H1 (cell line): Measurements from ENCODE around the gene ACKR3. TPM values are rescaled to one million over a fixed set of nuclear protein-coding genes. Genes with fewer than 3 reads are reported as not detected.

ENCODE experiments used
- CTCF ChIA-PET: fragments of 300-600 bp; sonication (Branson Sonifier 250); formaldehyde crosslinking; loops from one replicate; lab custom pipeline; 2021; ENCODE audit not compliant: partially characterized antibody; lab: Charles Lee
- POLR2A ChIA-PET: fragments of 300-600 bp; sonication (Branson Sonifier 250); formaldehyde crosslinking; loops from one replicate; lab custom pipeline; 2021; ENCODE audit warnings: inconsistent platforms; ENCODE audit not compliant: partially characterized antibody; lab: Charles Lee
- DNase-seq, 2 experiments: peaks; one replicate each; pipeline versions ENCODE4 v3.0.0 to v3.0.0-alpha.2; 2010 to 2022; ENCODE audit warnings: low spot score in 2 of 2, low read depth in 1 of 2, mixed read lengths in 1 of 2
- FAIRE-seq: peaks from 2 replicates; lab custom pipeline; 2011; peaks lifted over from hg19 to GRCh38; lab: Jason Lieb, UNC
- H2AFZ ChIP-seq: 2 replicates; pipeline ENCODE4 v1.8.1; 2012; ENCODE audit warnings: low read length, inconsistent platforms
- H2AK5ac ChIP-seq: 2 replicates; pipeline ENCODE4 v1.6.1; 2013; ENCODE audit warnings: low read depth, low read length
- H2BK120ac ChIP-seq: replicated peaks from 2 replicates; pipeline ENCODE3; 2013; ENCODE audit warnings: low read depth, low read length, inconsistent platforms
- H2BK12ac ChIP-seq: 2 replicates; pipeline ENCODE4 v1.6.1; 2013; ENCODE audit warnings: low read depth, low read length
- H2BK15ac ChIP-seq: 2 replicates; pipeline ENCODE4 v1.6.1; 2013; ENCODE audit warnings: low read length
- H2BK20ac ChIP-seq: 2 replicates; pipeline ENCODE4 v1.6.1; 2013; ENCODE audit warnings: low read length
- H2BK5ac ChIP-seq: 2 replicates; pipeline ENCODE4 v1.6.1; 2013; ENCODE audit warnings: low read depth, low read length
- H3K14ac ChIP-seq: 2 replicates; pipeline ENCODE4 v1.6.1; 2013; ENCODE audit warnings: inconsistent platforms; ENCODE audit not compliant: insufficient read length
- H3K18ac ChIP-seq: 2 replicates; pipeline ENCODE4 v1.6.1; 2013; ENCODE audit warnings: low read length; ENCODE audit errors: extremely low read depth
- H3K23ac ChIP-seq: 2 replicates; pipeline ENCODE4 v1.6.1; 2013; ENCODE audit warnings: inconsistent platforms; ENCODE audit not compliant: insufficient read length
- H3K23me2 ChIP-seq: 2 replicates; pipeline ENCODE4 v1.6.1; 2013; ENCODE audit warnings: low read depth, low read length
- H3K27ac ChIP-seq: 2 replicates; pipeline ENCODE4 v1.6.1; 2011; ENCODE audit warnings: low read depth, low read length, inconsistent platforms
- H3K27me3 ChIP-seq, 4 experiments: replicated peaks in 1 of 4; 1 replicate in 1 of 4; 2 replicates in 3 of 4; pipeline versions ENCODE4 v1.6.1 to v1.8.1; 2011 to 2013; ENCODE audit warnings: low read length in 3 of 4, mild to moderate bottlenecking in 3 of 4, inconsistent platforms in 2 of 4, mixed read lengths in 2 of 4, moderate library complexity in 1 of 4; ENCODE audit not compliant: control insufficient read depth in 3 of 4, insufficient read depth in 3 of 4; ENCODE audit errors: extremely low read depth in 1 of 4
- H3K36me3 ChIP-seq, 4 experiments: 2 replicates each; pipeline versions ENCODE4 v1.6.1 to v1.8.1; 2011 to 2013; ENCODE audit warnings: mild to moderate bottlenecking in 4 of 4, low read length in 3 of 4, moderate library complexity in 2 of 4, control low read depth in 1 of 4, inconsistent platforms in 1 of 4; ENCODE audit not compliant: insufficient read depth in 4 of 4, control insufficient read depth in 2 of 4
- H3K4ac ChIP-seq: replicated peaks from 2 replicates; pipeline ENCODE3; 2013; ENCODE audit warnings: low read length, low read depth, mixed read lengths, inconsistent platforms; ENCODE audit not compliant: insufficient read length
- H3K4me1 ChIP-seq, 4 experiments: replicated peaks in 1 of 4; 1 replicate in 1 of 4; 2 replicates in 3 of 4; pipeline versions ENCODE4 v1.6.1 to v1.8.1; 2011 to 2013; ENCODE audit warnings: low read length in 3 of 4, inconsistent platforms in 2 of 4, mixed read lengths in 1 of 4; ENCODE audit not compliant: insufficient read depth in 4 of 4, control insufficient read depth in 3 of 4
- H3K4me2 ChIP-seq, 2 experiments: 2 replicates each; pipeline versions ENCODE4 v1.6.1 to v1.8.1; 2011 to 2013; ENCODE audit warnings: low read depth in 2 of 2, low read length in 2 of 2, control low read depth in 1 of 2, inconsistent platforms in 1 of 2, mild to moderate bottlenecking in 1 of 2; ENCODE audit not compliant: insufficient read depth in 1 of 2
- H3K4me3 ChIP-seq, 4 experiments: fragments of 200-600, 300-600 bp in 1 of 4; sonication (generic), shearing (Covaris generic), sonication (Bioruptor Twin) in 1 of 4; 2 replicates each; pipeline versions ENCODE4 v1.5.1 to v1.8.1; 2011 to 2016; ENCODE audit warnings: low read length in 4 of 4, low read depth in 3 of 4, control low read depth in 2 of 4, inconsistent platforms in 2 of 4, mild to moderate bottlenecking in 2 of 4, mixed read lengths in 1 of 4, moderate library complexity in 1 of 4; ENCODE audit not compliant: insufficient read depth in 2 of 4; ENCODE audit errors: extremely low read depth in 1 of 4
- H3K56ac ChIP-seq: replicated peaks from 2 replicates; pipeline ENCODE3; 2013; ENCODE audit warnings: low read depth, mild to moderate bottlenecking, mixed read lengths, low read length, inconsistent platforms; ENCODE audit not compliant: insufficient read length
- H3K79me1 ChIP-seq: 2 replicates; pipeline ENCODE4 v1.6.1; 2013; ENCODE audit warnings: low read depth, low read length, control low read depth
- H3K79me2 ChIP-seq, 2 experiments: 2 replicates each; pipeline versions ENCODE4 v1.6.1 to v1.8.1; 2012 to 2013; ENCODE audit warnings: low read length in 2 of 2, mild to moderate bottlenecking in 2 of 2, inconsistent platforms in 1 of 2; ENCODE audit not compliant: insufficient read depth in 2 of 2, control insufficient read depth in 1 of 2
- H3K9ac ChIP-seq, 4 experiments: replicated peaks in 1 of 4; 1 replicate in 1 of 4; 2 replicates in 3 of 4; pipeline versions ENCODE4 v1.6.1 to v1.8.1; 2011 to 2013; ENCODE audit warnings: low read depth in 3 of 4, low read length in 3 of 4, control low read depth in 2 of 4, mild to moderate bottlenecking in 2 of 4, moderate library complexity in 2 of 4, inconsistent platforms in 1 of 4; ENCODE audit errors: extremely low read depth in 1 of 4
- H3K9me3 ChIP-seq, 2 experiments: 2 replicates each; pipeline versions ENCODE4 v1.6.1 to v1.8.1; 2012 to 2013; ENCODE audit warnings: mild to moderate bottlenecking in 2 of 2, moderate library complexity in 2 of 2, control low read depth in 1 of 2, inconsistent platforms in 1 of 2, low read depth in 1 of 2, low read length in 1 of 2, mixed read lengths in 1 of 2; ENCODE audit not compliant: insufficient read depth in 2 of 2
- H4K20me1 ChIP-seq, 2 experiments: replicated peaks in 1 of 2; 2 replicates each; pipeline versions ENCODE3 to v1.8.1; 2011 to 2013; ENCODE audit warnings: inconsistent platforms in 2 of 2, low read length in 2 of 2, mild to moderate bottlenecking in 1 of 2; ENCODE audit not compliant: insufficient read depth in 2 of 2, control insufficient read depth in 1 of 2
- H4K5ac ChIP-seq: 2 replicates; pipeline ENCODE4 v1.6.1; 2013; ENCODE audit warnings: low read length, low read depth, mixed read lengths, inconsistent platforms; ENCODE audit not compliant: insufficient read length
- H4K8ac ChIP-seq: 2 replicates; pipeline ENCODE4 v1.8.0; 2013; ENCODE audit warnings: mild to moderate bottlenecking, moderate library complexity, low read length, inconsistent platforms; ENCODE audit not compliant: insufficient read depth; ENCODE audit errors: extremely low read depth
- H4K91ac ChIP-seq: replicated peaks from 2 replicates; pipeline ENCODE3; 2013; ENCODE audit warnings: low read length, mixed read lengths, inconsistent platforms; ENCODE audit not compliant: insufficient read length
- CEBPB ChIP-seq: IDR thresholded peaks from 2 replicates; pipeline ENCODE4 v1.6.1; 2012; ENCODE audit warnings: low read depth, low read length
- CHD1 ChIP-seq: IDR thresholded peaks from 2 replicates; pipeline ENCODE4 v1.6.1; 2012; ENCODE audit warnings: low read depth, low read length, improper control_type of control experiment
- HDAC2 ChIP-seq, 2 experiments: fragments of 300-600 bp in 1 of 2; sonication (generic) in 1 of 2; IDR thresholded peaks; 2 replicates each; pipeline ENCODE4 v1.6.1; 2011 to 2012; ENCODE audit warnings: low read depth in 2 of 2, low read length in 2 of 2, mild to moderate bottlenecking in 2 of 2, moderate library complexity in 2 of 2, borderline replicate concordance in 1 of 2, inconsistent platforms in 1 of 2
- KDM4A ChIP-seq: IDR thresholded peaks from one replicate; pipeline ENCODE4 v1.7.1; 2012; ENCODE audit warnings: low read depth, mild to moderate bottlenecking, moderate library complexity, low read length, inconsistent platforms; ENCODE audit not compliant: severe bottlenecking
- POU5F1 ChIP-seq: IDR thresholded peaks from 2 replicates; pipeline ENCODE4 v1.6.1; 2011; ENCODE audit warnings: low read depth, mild to moderate bottlenecking, low read length, moderate library complexity
- RBBP5 ChIP-seq: IDR thresholded peaks from 2 replicates; pipeline ENCODE4 v1.7.1; 2012; ENCODE audit warnings: low read depth, mild to moderate bottlenecking, inconsistent platforms, low read length, moderate library complexity, borderline replicate concordance
- YY1 ChIP-seq: IDR thresholded peaks from 2 replicates; pipeline ENCODE4 v1.6.1; 2011; ENCODE audit warnings: low read depth, mild to moderate bottlenecking, low read length
- ZNF274 ChIP-seq: IDR thresholded peaks from 2 replicates; pipeline ENCODE4 v1.7.0; 2012; ENCODE audit warnings: low read length, borderline replicate concordance; ENCODE audit errors: extremely low read depth
- WGBS, 2 experiments: shearing (Covaris generic) in 1 of 2; methylation state at CpG; one replicate each; pipeline versions ENCODE4 v1.1.6 to v1.1.7; 2013 to 2015; ENCODE audit warnings: low lambda C conversion rate in 2 of 2, mixed read lengths in 2 of 2, inconsistent platforms in 1 of 2, low coverage in 1 of 2, missing lambda C conversion rate in 1 of 2; ENCODE audit not compliant: insufficient replicate concordance in 2 of 2, insufficient coverage in 1 of 2, insufficient read length in 1 of 2; ENCODE audit errors: extremely low coverage in 1 of 2, missing lambda C conversion rate in 1 of 2; 5-methylcytosine and 5-hydroxymethylcytosine counted together
- polyA plus RNA-seq, 7 experiments: library from polyadenylated mRNA; depleted of rRNA in 3 of 7; stranded (reverse) in 5 of 7; unstranded in 2 of 7; fragments of >200 nt in 5 of 7; fragments of 200-250 nt in 2 of 7; gene quantifications; 1 replicate in 5 of 7; 2 replicates in 1 of 7; 4 replicates in 1 of 7; pipeline versions ENCODE4 v1.2.1 to v1.2.3, GENCODE V29; 2011 to 2013; ENCODE audit warnings: missing spikeins in 2 of 7, mixed read lengths in 2 of 7
- total RNA-seq: library from RNA; stranded (reverse); fragmentation: NEBNext Ultra II Directional; extraction: Animal tissue kit (Norgen Biotek cat#: 25700); gene quantifications from 2 replicates; pipeline ENCODE4 v1.2.1, GENCODE V29; 2021
- TF ChIP-seq, protein P1 (sequence below): IDR thresholded peaks from 2 replicates; pipeline ENCODE4 v1.6.1; 2012; ENCODE audit warnings: low read length, inconsistent platforms
- TF ChIP-seq, protein P2 (sequence below): IDR thresholded peaks from 2 replicates; pipeline ENCODE4 v1.6.1; 2011; ENCODE audit warnings: low read length, improper control_type of control experiment

Gene ACKR3
- total and polyA plus RNA-seq, 2 of the 8 experiments (the other 6 are each of a cell fraction or from before 2014, with no cell fraction given): 1.4 to 24.4 TPM

DNA sequence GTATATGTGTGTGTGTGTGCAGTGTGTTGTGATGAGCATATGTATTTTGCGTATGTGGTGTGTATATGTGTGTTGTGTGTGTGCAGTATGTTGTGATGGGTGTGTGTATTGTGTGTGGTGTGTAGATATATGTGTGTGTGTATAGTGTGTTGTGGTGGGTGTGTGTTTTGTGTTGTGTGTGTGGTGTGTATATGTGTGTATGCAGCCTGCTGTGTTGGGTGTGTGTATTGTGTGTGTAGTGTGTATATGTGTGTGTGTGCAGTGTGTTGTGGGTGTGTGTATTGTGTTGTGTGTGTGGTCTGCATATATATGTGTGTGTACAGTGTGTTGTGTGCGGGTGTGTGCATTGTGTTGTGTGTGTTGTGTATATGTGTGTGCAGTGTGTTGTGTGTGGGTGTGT, 23.9 kb downstream of the ACKR3 start:
- H3K23me2 ChIP-seq: peaks cover 12% of the 10 kb centered on the region
- peaks cover 0 to 13% of the 10 kb centered on the region in 2 experiments for H4K20me1 ChIP-seq
- no peak overlapping the region; a peak in 1 of 7 replicates for H3K9ac ChIP-seq
- H3K4me1 ChIP-seq: no peaks in the 10 kb centered on the region
- H4K8ac ChIP-seq: no peak overlapping the region
- H3K27ac ChIP-seq: no peak overlapping the region
- H3K14ac ChIP-seq: no peak overlapping the region
- peak overlapping the region; percentile 97 for H3K56ac ChIP-seq
- H3K18ac ChIP-seq: no peak overlapping the region
- no peaks in the 10 kb centered on the region for H3K9me3 ChIP-seq
- DNase-seq (no peak), FAIRE-seq (peak; percentile 7)
- no peaks in the 10 kb centered on the region for H3K79me1 ChIP-seq
- peak overlapping the region; percentile 72 for H3K4ac ChIP-seq
- no peaks in the 10 kb centered on the region for H3K27me3 ChIP-seq
- POLR2A ChIA-PET: no interaction called here
- WGBS, 2 experiments: 89% methylated on average over 2 of the region's 2 CpGs; no CpG with 5 or more reads in 1 of the 2 experiments
- H2BK120ac ChIP-seq: no peak overlapping the region
- H3K4me3 ChIP-seq: no peak overlapping the region
- peaks cover 0 to 2% of the 10 kb centered on the region in 2 experiments; a peak in 1 of 4 replicates for H3K79me2 ChIP-seq
- H4K5ac ChIP-seq: no peak overlapping the region
- CTCF ChIA-PET: no interaction called here
- peak overlapping the region; percentile 6; the same call in 1 of the 2 replicates for H2BK20ac ChIP-seq
- no peak overlapping the region for H2AFZ ChIP-seq
- no peak overlapping the region for H2BK15ac ChIP-seq
- H2AK5ac ChIP-seq: peak overlapping the region; percentile 97; the same call in 1 of the 2 replicates
- no peak overlapping the region for H3K4me2 ChIP-seq
- no peaks in the 10 kb centered on the region; a peak in 1 of 8 replicates for H3K36me3 ChIP-seq
- H2BK12ac ChIP-seq: no peak overlapping the region
- no peak for TF ChIP-seq RBBP5
- TF ChIP-seq HDAC2 (IDR thresholded peaks at IDR 0.05; ENCODE audit: borderline replicate concordance in 1 of 2, low read depth in 2 of 2, low read length in 2 of 2): no peak
- TF ChIP-seq, protein P1, sequence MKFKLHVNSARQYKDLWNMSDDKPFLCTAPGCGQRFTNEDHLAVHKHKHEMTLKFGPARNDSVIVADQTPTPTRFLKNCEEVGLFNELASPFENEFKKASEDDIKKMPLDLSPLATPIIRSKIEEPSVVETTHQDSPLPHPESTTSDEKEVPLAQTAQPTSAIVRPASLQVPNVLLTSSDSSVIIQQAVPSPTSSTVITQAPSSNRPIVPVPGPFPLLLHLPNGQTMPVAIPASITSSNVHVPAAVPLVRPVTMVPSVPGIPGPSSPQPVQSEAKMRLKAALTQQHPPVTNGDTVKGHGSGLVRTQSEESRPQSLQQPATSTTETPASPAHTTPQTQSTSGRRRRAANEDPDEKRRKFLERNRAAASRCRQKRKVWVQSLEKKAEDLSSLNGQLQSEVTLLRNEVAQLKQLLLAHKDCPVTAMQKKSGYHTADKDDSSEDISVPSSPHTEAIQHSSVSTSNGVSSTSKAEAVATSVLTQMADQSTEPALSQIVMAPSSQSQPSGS: no peak
- TF ChIP-seq, protein P2, sequence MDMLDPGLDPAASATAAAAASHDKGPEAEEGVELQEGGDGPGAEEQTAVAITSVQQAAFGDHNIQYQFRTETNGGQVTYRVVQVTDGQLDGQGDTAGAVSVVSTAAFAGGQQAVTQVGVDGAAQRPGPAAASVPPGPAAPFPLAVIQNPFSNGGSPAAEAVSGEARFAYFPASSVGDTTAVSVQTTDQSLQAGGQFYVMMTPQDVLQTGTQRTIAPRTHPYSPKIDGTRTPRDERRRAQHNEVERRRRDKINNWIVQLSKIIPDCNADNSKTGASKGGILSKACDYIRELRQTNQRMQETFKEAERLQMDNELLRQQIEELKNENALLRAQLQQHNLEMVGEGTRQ: no peak
- no peak for TF ChIP-seq YY1
- TF ChIP-seq KDM4A: no peak
- TF ChIP-seq CEBPB: no peak
- no peak for TF ChIP-seq CHD1
- TF ChIP-seq ZNF274: no peak
- TF ChIP-seq POU5F1: no peak
- peak overlapping the region; percentile 46 for H4K91ac ChIP-seq
- no peak overlapping the region for H2BK5ac ChIP-seq
- H3K23ac ChIP-seq: no peak overlapping the region
